AML-193 (cell line): Measurements from ENCODE around the gene STK32C.

ENCODE experiments used
- DNase-seq, 2 experiments: peaks; one replicate each; lab custom pipeline; 2025; lab: John Stamatoyannopoulos, UW

The STK32C gene

GRCh38 chr10:132198381-132199181 lies 109.2 kb downstream of the STK32C start:
- DNase-seq = no peak

DNA sequence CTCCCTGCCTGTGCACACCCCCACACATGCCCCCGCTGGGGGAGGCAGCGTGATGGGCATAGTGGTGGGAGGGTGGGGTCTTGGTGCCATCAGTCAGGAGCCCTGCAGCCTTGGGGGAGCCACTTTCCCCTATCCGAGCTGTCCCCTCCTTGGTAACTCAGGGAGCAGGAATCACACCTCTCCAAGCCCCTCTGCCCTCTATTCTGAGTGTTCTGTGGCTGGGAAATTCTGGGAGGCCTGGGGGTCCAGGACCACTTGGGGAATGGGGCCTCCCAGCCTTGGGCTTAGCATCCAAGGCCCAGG lies 109.7 kb downstream of the STK32C start:
- DNase-seq = no peak

DNA sequence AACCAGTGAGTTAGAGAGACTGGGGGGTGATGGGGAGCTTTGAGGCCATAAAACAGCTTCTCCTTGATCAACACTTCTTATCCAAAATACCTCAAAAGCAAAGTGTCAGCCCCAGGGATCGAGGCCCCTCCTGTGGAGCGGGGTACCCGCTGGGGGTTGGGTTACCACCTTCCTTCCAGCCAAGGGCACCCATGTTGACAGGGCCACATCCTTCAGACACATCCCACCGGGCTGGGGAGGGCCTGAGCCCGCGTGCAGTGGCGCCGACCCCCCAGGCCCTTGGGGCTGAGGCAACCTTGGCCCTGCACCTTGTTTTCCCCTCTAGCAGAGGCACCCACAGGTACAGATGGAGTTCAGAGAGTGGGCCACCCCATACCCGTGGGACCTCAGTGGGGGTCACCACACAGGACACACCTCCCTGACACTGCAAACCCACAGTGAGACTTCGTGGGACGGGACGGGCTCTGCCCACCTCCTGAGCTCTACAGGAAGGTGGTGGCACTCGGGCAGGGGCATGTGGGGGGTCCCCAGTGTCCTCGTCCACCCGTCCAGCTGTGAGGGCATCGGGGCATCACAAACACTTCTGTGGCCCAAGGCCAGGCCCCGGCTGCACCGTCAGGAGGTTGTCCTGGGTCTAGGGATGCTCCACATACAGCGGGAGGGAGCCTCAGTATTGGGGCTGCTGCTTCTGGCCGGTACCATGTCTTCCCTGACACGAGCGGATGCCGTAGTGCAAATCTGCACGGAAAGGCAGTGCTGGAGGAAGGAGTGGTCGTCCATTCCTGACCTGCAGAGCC lies 110.3 kb downstream of the STK32C start:
- no peak for DNase-seq

- DNase-seq = no peak
Measured at GRCh38 chr10:132196178-132197113, 111.3 kb downstream of the STK32C start.

DNA sequence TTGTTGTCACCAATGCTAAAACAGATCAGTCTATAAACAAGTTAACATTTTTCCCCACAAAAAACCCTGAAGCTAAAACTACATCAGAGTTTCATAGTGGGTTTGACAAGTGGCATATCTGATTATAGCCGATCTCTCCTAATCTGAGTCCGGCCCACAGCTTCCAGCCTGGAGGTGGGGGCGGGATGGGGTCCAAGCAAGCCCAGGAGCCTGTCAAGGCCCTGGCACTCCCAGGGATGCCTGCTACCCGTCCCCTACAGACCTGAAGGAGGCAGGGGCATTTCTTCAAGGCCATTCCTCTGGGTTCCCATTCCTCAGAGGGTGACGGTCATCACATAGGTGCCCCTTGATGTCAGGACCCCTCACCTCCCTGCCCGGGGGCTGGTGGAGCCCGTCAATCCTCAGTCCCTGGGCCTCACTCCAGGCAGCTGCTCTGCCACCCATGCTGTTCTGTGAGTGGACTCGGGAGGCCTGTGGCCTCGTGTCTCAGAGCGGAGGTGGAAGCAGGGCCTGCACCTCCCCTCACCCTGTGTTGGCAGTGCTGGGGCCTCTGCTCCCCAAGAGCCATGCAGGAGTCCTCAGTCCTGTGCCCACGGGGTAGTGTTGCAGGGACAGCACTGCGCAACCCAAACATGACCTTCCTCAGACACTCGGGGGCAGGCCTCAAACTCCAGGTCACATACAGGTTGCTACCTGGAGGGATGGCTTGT lies 112.2 kb downstream of the STK32C start:
- DNase-seq = no peak

GRCh38 chr10:132194726-132195125 lies 113.0 kb downstream of the STK32C start:
- DNase-seq = no peak

GRCh38 chr10:132193907-132194552 lies 113.7 kb downstream of the STK32C start:
- DNase-seq = no peak

DNA sequence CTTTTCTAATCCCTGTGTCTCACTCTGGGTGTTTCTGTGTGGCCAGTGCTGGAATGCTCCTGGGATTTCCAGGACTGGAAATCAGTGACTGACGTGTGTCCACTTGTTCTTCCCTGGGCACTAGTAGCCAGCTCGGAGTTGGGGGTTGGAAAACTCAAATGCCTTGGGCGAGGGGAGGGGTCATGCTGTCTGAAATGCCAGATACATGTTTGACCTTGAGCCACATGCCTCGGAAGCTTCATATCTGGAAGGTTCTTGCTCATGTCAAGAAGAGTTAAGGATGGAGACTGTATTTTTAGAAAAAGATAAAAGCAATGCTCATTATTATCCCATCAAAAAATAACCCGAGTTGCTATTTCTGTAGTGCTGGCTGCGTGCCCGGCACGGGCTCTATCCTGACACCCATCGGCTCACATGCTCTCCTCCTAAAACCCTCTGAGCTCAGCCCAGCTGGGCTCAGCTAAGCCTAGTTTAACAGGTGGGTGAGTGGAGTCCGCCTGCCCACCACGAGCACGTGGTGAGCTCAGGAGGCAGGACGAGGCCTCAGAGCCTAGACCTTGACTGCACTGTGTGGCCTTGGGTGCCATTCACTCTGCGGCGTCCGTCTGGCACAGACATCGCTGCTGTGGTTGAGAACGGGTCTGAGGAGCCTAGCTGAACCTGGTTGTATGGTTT lies 114.6 kb downstream of the STK32C start:
- no peak for DNase-seq

DNA sequence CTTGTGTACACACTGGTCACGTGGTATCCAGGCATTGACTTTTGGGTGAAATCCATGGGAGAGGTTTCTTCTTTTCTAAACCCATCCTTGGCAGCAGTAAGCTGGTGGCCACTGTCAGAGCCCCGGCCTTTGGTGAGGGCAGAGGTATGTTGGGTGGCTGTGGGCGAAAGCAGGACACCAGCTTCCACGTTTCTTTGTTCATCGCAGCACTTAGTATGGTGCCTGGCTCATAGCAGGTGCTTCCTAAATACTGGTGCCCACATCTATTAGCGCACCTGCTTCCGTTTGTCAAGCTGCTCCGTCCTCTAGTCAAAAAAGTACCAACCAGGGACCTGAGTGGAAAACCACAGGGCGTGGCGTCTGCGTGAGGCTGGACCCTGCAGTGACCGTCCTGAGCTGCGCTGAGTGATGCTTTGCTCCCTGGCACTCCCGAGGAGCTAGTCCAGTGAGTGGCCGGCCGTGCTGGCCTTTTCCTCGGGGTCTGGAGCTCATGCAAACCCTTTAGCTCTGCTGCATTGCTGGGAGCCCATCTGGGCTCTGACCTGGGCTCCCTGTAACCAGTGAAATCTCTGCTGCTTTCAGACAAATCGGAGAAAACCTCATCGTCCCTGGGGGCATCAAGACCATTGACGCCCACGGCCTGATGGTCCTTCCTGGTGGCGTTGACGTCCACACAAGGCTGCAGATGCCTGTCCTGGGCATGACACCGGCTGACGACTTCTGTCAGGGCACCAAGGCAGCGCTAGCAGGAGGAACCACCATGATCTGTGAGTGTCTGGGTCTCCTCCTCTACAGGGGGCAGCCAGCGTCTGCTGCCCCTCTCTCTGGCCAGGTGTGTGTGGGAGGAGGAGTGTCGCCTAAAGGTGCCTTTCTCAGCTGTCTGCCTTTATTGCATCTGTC lies 115.4 kb downstream of the STK32C start:
- DNase-seq = no peak

GRCh38 chr10:132189810-132190422 lies 117.8 kb downstream of the STK32C start:
- no peak for DNase-seq

GRCh38 chr10:132189016-132189415 lies 118.7 kb downstream of the STK32C start:
- DNase-seq = no peak

DNA sequence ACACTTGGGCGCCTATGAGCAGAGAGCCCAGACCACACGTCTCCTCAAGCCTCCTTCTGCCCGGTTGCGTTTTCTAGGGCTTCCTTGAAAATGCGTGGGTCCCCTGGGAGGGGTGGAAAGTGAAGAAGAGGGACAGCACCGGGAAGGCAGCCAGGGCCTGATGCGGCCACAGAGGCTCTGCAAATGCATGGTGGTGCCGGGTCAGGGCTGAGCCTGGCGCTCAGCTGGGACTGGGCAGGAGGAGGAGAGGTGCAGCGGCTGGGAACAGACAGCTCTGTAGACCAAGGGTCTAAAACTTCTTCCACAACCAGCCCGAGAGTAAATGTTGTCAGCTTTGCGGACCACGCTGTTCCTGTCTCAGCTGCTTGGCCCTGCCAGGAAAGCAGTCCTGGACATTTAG lies 119.4 kb downstream of the STK32C start:
- DNase-seq = no peak

GRCh38 chr10:132187430-132188138 lies 120.2 kb downstream of the STK32C start:
- DNase-seq = no peak

- no peak for DNase-seq
Measured at GRCh38 chr10:132186488-132187429, 121.0 kb downstream of the STK32C start, which contains the start of gene DPYSL4. TSS of gene DPYSL4 (plus strand) at chr10:132186948. CDS start at chr10:132187064, 116 bp downstream.

GRCh38 chr10:132185601-132186487 lies 121.9 kb downstream of the STK32C start:
- DNase-seq = no peak
